Astrocyte (in vitro differentiated cells and primary cell): ENCODE data around the gene SEMA6A. TPM values are rescaled to one million over a fixed set of nuclear protein-coding genes. Genes with fewer than 3 reads are reported as not detected.

Experiments
- DNase-seq: peaks from one replicate; pipeline ENCODE4 v3.0.0-alpha.2; 2010; ENCODE audit warnings: low read depth
- FAIRE-seq: peaks from 2 replicates; lab custom pipeline; 2011; peaks lifted over from hg19 to GRCh38; lab: Jason Lieb, UNC
- H2AFZ ChIP-seq: 2 replicates; pipeline ENCODE4 v1.6.0; 2012; ENCODE audit warnings: low read depth, low read length, inconsistent platforms
- H3K27ac ChIP-seq: 2 replicates; pipeline ENCODE4 v1.5.1; 2011; ENCODE audit warnings: low read depth, low read length, inconsistent platforms
- H3K27me3 ChIP-seq: 2 replicates; pipeline ENCODE4 v1.6.0; 2011; ENCODE audit warnings: low read length, inconsistent platforms; ENCODE audit not compliant: insufficient read depth
- H3K36me3 ChIP-seq: 2 replicates; pipeline ENCODE4 v1.5.1; 2011; ENCODE audit warnings: low read length, inconsistent platforms; ENCODE audit not compliant: insufficient read depth
- H3K4me1 ChIP-seq: 2 replicates; pipeline ENCODE4 v1.5.1; 2011; ENCODE audit warnings: low read length, inconsistent platforms; ENCODE audit not compliant: insufficient read depth
- H3K4me2 ChIP-seq: 2 replicates; pipeline ENCODE4 v1.6.0; 2012; ENCODE audit warnings: low read length, inconsistent platforms
- H3K4me3 ChIP-seq: 2 replicates; pipeline ENCODE4 v1.5.1; 2011; ENCODE audit warnings: low read depth, mild to moderate bottlenecking, low read length, inconsistent platforms; ENCODE audit not compliant: insufficient read depth
- H3K79me2 ChIP-seq: 2 replicates; pipeline ENCODE4 v1.6.0; 2012; ENCODE audit warnings: mild to moderate bottlenecking, low read length, inconsistent platforms; ENCODE audit not compliant: insufficient read depth
- H3K9ac ChIP-seq: 2 replicates; pipeline ENCODE4 v1.6.0; 2012; ENCODE audit warnings: mild to moderate bottlenecking, low read length, inconsistent platforms
- H3K9me3 ChIP-seq: 2 replicates; pipeline ENCODE4 v1.5.1; 2012; ENCODE audit warnings: low read depth, mild to moderate bottlenecking, low read length, inconsistent platforms; ENCODE audit not compliant: insufficient read depth
- H4K20me1 ChIP-seq: 2 replicates; pipeline ENCODE4 v1.6.0; 2012; ENCODE audit warnings: low read length, inconsistent platforms; ENCODE audit not compliant: insufficient read depth
- H3K27ac Mint-ChIP-seq: one replicate; pipeline ENCODE4 v1.8.0; 2021; ENCODE audit warnings: mild to moderate bottlenecking, mixed read lengths; ENCODE audit not compliant: unreplicated experiment
- H3K27me3 Mint-ChIP-seq: one replicate; pipeline ENCODE4 v1.8.0; 2021; ENCODE audit warnings: low read depth, mixed read lengths; ENCODE audit not compliant: unreplicated experiment
- H3K36me3 Mint-ChIP-seq: one replicate; pipeline ENCODE4 v1.8.0; 2021; ENCODE audit warnings: low read depth, mixed read lengths; ENCODE audit not compliant: unreplicated experiment
- H3K4me1 Mint-ChIP-seq: one replicate; pipeline ENCODE4 v1.8.0; 2021; ENCODE audit warnings: low read depth, mixed read lengths; ENCODE audit not compliant: unreplicated experiment
- H3K4me3 Mint-ChIP-seq: one replicate; pipeline ENCODE4 v1.8.0; 2021; ENCODE audit warnings: mild to moderate bottlenecking, moderate library complexity, mixed read lengths; ENCODE audit not compliant: unreplicated experiment
- H3K9me3 Mint-ChIP-seq: one replicate; pipeline ENCODE4 v1.8.0; 2021; ENCODE audit warnings: mild to moderate bottlenecking, mixed read lengths; ENCODE audit not compliant: unreplicated experiment
- EZH2 ChIP-seq: IDR thresholded peaks from 2 replicates; pipeline ENCODE4 v1.6.1; 2012; ENCODE audit warnings: mild to moderate bottlenecking, low read length, inconsistent platforms; ENCODE audit not compliant: insufficient read depth
- total RNA-seq: library from RNA; stranded (reverse); gene quantifications from 2 replicates; pipeline ENCODE4 v1.2.1, GENCODE V29; 2021
- TF ChIP-seq, protein P1 (sequence below): IDR thresholded peaks from 2 replicates; pipeline ENCODE4 v1.5.1; 2011; ENCODE audit warnings: low read depth, mild to moderate bottlenecking, inconsistent platforms, low read length, moderate library complexity; ENCODE audit not compliant: insufficient read depth

The SEMA6A gene
- total RNA-seq, 1 donor from 2014 or later, result 34.2 TPM

GRCh38 chr5:116428413-116428812, 146.2 kb downstream of the SEMA6A start:
- Histone ChIP-seq H3K36me3 (no peaks in the 10 kb centered on the region), H3K4me1 (no peaks in the 10 kb centered on the region), H2AFZ (no peak overlapping the region), H3K9me3 (no peaks in the 10 kb centered on the region), H3K4me3 (no peak overlapping the region), H3K79me2 (no peaks in the 10 kb centered on the region), H4K20me1 (no peaks in the 10 kb centered on the region), H3K27ac (no peak overlapping the region), H3K9ac (no peak overlapping the region), H3K4me2 (no peak overlapping the region), H3K27me3 (no peaks in the 10 kb centered on the region)
- TF ChIP-seq, protein P1, sequence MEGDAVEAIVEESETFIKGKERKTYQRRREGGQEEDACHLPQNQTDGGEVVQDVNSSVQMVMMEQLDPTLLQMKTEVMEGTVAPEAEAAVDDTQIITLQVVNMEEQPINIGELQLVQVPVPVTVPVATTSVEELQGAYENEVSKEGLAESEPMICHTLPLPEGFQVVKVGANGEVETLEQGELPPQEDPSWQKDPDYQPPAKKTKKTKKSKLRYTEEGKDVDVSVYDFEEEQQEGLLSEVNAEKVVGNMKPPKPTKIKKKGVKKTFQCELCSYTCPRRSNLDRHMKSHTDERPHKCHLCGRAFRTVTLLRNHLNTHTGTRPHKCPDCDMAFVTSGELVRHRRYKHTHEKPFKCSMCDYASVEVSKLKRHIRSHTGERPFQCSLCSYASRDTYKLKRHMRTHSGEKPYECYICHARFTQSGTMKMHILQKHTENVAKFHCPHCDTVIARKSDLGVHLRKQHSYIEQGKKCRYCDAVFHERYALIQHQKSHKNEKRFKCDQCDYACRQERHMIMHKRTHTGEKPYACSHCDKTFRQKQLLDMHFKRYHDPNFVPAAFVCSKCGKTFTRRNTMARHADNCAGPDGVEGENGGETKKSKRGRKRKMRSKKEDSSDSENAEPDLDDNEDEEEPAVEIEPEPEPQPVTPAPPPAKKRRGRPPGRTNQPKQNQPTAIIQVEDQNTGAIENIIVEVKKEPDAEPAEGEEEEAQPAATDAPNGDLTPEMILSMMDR, result no peak
- no peak for TF ChIP-seq EZH2
- no peaks in the 10 kb centered on the region for H3K4me1 Mint-ChIP-seq
- H3K27ac Mint-ChIP-seq, result no peak overlapping the region
- H3K4me3 Mint-ChIP-seq, result no peak overlapping the region
- no peaks in the 10 kb centered on the region for H3K27me3 Mint-ChIP-seq
- DNase-seq (no peak), FAIRE-seq (no peak)
- no peaks in the 10 kb centered on the region for H3K36me3 Mint-ChIP-seq
- peaks cover 5% of the 10 kb centered on the region for H3K9me3 Mint-ChIP-seq

DNA sequence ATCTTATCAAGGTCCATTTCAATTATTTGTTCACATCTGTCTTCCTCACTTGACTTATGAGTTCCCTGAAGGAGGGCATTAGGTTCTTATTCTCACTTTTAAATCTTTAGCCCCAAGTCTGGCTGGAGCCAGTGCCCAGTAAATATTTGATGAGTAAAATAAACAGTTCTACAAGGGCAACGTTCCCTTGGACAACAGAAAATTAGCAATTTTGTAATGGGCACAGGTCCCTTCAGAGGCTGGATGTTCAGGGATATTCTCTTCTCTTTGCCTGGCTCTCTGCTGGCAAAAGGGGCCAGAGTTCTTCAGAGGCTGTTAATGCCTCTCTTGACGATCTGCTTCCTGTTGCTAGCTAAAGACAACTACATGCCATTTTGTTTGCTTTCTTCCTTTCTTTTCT, 149.7 kb downstream of the SEMA6A start:
- Mint-ChIP-seq H3K27ac (no peak overlapping the region), H3K36me3 (no peaks in the 10 kb centered on the region), H3K4me3 (no peak overlapping the region), H3K27me3 (no peaks in the 10 kb centered on the region), H3K9me3 (peaks cover 5% of the 10 kb centered on the region), H3K4me1 (no peaks in the 10 kb centered on the region)
- FAIRE-seq (no peak), DNase-seq (no peak)
- H3K79me2 ChIP-seq, result no peaks in the 10 kb centered on the region
- H3K4me1 ChIP-seq, result no peaks in the 10 kb centered on the region
- H3K9ac ChIP-seq, result no peak overlapping the region
- H3K27me3 ChIP-seq, result no peaks in the 10 kb centered on the region
- H2AFZ ChIP-seq, result no peak overlapping the region
- H4K20me1 ChIP-seq, result no peaks in the 10 kb centered on the region
- no peak overlapping the region for H3K4me3 ChIP-seq
- H3K4me2 ChIP-seq, result no peak overlapping the region
- no peak overlapping the region for H3K27ac ChIP-seq
- H3K9me3 ChIP-seq, result no peaks in the 10 kb centered on the region
- H3K36me3 ChIP-seq, result no peaks in the 10 kb centered on the region
- TF ChIP-seq, protein P1, result no peak
- no peak for TF ChIP-seq EZH2

DNA sequence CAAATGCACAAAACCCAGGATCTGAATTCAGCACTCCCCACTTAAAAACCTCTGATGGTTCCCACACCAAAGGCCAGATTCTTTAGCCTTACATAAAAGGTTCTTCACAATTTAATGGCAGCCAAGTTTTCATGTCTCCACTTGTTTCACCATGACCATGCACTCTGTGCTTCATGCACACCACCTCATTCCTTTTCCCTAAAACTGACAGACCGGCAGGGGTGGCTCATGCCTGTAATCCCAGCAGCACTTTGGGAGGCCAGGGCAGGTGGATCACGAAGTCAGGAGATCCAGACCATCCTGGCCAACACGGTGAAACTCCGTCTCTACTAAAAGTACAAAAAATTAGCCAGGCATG, 150.4 kb downstream of the SEMA6A start:
- H3K27me3 ChIP-seq, result no peaks in the 10 kb centered on the region
- H3K4me3 ChIP-seq, result no peak overlapping the region
- H3K9me3 Mint-ChIP-seq, result peaks cover 5% of the 10 kb centered on the region
- no peak for TF ChIP-seq EZH2
- TF ChIP-seq, protein P1, result no peak
- no peak overlapping the region for H3K9ac ChIP-seq
- no peaks in the 10 kb centered on the region for H3K27me3 Mint-ChIP-seq
- no peaks in the 10 kb centered on the region for H4K20me1 ChIP-seq
- no peak overlapping the region for H3K4me3 Mint-ChIP-seq
- no peaks in the 10 kb centered on the region for H3K4me1 ChIP-seq
- H3K9me3 ChIP-seq, result no peaks in the 10 kb centered on the region
- no peak for FAIRE-seq
- no peaks in the 10 kb centered on the region for H3K36me3 ChIP-seq
- H3K27ac Mint-ChIP-seq, result no peak overlapping the region
- no peak for DNase-seq
- H3K79me2 ChIP-seq, result no peaks in the 10 kb centered on the region
- H3K4me1 Mint-ChIP-seq, result no peaks in the 10 kb centered on the region
- H3K27ac ChIP-seq, result no peak overlapping the region
- no peaks in the 10 kb centered on the region for H3K36me3 Mint-ChIP-seq
- H3K4me2 ChIP-seq, result no peak overlapping the region
- H2AFZ ChIP-seq, result no peak overlapping the region
